Activated CD4-positive, alpha-beta memory T cell treated with anti-CD3 and anti-CD28 coated beads, Interleukin-2, amount 10 ng/mL, durations not matched to agents 7 days and 5 days (primary cell): Measurements from ENCODE around the gene ETS1. TPM values are rescaled to one million over a fixed set of nuclear protein-coding genes. Genes with fewer than 3 reads are reported as not detected.

Experiments used
- CTCF ChIA-PET: fragments of 350-600 bp; sonication (Branson Sonifier 250); formaldehyde crosslinking; loops from one replicate; lab custom pipeline; 2021; ENCODE audit warnings: antibody characterized with exemption, inconsistent platforms; lab: Charles Lee
- POLR2A ChIA-PET: fragments of 350-600 bp; sonication (Branson Sonifier 250); formaldehyde crosslinking; loops from one replicate; lab custom pipeline; 2021; ENCODE audit warnings: antibody characterized with exemption; lab: Charles Lee
- DNase-seq: peaks from one replicate; pipeline ENCODE4 v3.0.0-alpha.2; 2020
- H3K27ac Mint-ChIP-seq: one replicate; pipeline ENCODE4 v1.8.0; 2021; ENCODE audit warnings: mild to moderate bottlenecking, mixed read lengths
- H3K27me3 Mint-ChIP-seq: one replicate; pipeline ENCODE4 v1.8.0; 2021; ENCODE audit warnings: mixed read lengths
- H3K36me3 Mint-ChIP-seq: one replicate; pipeline ENCODE4 v1.8.0; 2021; ENCODE audit warnings: low read depth, mixed read lengths
- H3K4me1 Mint-ChIP-seq: one replicate; pipeline ENCODE4 v1.8.0; 2021; ENCODE audit warnings: mixed read lengths
- H3K4me3 Mint-ChIP-seq: one replicate; pipeline ENCODE4 v1.8.0; 2021; ENCODE audit warnings: mild to moderate bottlenecking, mixed read lengths
- H3K9me3 Mint-ChIP-seq: one replicate; pipeline ENCODE4 v1.8.0; 2021; ENCODE audit warnings: mixed read lengths
- total RNA-seq, 2 experiments: library from RNA; stranded (reverse); gene quantifications; one replicate each; pipeline ENCODE4 v1.2.3, GENCODE V29; 2021

ETS1 gene
- total RNA-seq, 2 experiments from 2014 or later = 572 to 584 TPM

DNA sequence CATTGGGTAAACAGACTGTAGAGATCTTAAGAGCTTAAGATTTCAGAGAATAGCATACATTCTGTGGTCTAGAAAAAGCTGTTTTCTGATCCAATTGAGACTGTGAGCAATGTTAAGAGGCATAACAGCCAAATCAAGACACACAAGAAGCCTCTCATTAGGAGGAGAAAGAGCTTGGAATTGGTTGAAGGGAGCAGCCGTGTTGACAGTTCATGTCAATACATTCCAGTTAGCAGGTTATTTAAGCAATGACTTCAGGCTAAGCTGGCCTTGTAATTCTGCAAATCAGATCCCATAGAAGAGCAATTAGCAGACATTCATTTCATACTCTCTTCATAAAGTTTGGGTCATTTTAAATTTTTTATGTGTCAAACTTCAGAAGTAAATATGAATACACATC lies 50.9 kb downstream of the ETS1 start:
- Mint-ChIP-seq H3K27ac (no peak overlapping the region), H3K4me1 (peaks cover 2% of the 10 kb centered on the region), H3K9me3 (peaks cover 2% of the 10 kb centered on the region), H3K4me3 (no peak overlapping the region), H3K27me3 (peaks cover 10% of the 10 kb centered on the region), H3K36me3 (peaks cover 10% of the 10 kb centered on the region)
- POLR2A ChIA-PET = interaction anchor here (1.9 kb wide), 2 partner anchors 10 to 13 kb away, joined by 5 to 8 read pairs; no protein-coding TSS in a partner anchor
- DNase-seq = no peak
- CTCF ChIA-PET = interaction anchor here (1.4 kb wide), 1 partner anchor 13 kb away, joined by 3 read pairs; no protein-coding TSS in a partner anchor

DNA sequence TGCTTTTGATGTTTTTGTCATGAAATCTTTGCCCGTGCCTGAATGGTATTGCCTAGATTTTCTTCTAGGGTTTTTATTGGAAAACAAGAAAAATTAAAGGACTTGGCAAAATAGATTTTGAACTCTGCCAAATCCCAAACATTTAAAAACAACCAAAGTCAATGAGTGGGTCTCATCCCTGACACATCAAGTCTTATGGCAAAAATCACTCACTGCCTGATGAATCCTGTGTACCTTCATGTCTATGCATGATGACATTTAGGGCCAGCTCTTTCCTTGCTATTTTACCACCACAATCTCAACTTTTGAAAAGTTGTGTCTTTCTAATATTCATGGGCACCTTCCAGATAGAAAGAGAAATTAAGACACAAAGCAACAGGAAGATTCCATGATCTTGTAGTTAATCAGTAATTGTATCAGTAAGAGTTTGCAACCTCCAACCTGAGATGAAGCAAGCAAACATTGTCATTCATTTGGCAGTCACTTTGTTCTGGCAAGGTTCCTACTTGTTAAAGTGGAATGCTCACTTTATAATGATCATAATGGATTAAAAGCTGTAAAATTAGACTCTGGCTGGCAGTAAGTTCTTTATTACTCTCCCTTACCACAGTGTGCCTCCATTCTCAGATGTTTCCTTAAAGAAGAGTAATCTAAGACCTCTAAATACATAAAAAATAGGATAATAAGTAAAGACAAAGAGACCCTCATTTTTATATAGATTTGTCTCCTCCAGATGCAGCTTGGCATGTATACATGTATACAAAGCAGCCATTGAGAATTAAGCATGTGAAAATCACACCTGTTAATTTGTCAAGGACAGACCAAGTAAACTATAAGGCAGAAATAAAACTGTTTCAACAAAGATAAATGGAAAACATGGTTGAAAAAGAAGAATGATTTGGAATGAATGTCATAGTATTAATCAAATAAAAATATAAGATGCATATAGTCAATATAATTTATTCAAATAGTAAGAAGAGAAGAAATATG lies 51.6 kb downstream of the ETS1 start:
- H3K27me3 Mint-ChIP-seq = peaks cover 10% of the 10 kb centered on the region
- no peak overlapping the region for H3K4me3 Mint-ChIP-seq
- ChIA-PET POLR2A (interaction anchor here (1.9 kb wide), 2 partner anchors 10 to 13 kb away, joined by 5 to 8 read pairs; no protein-coding TSS in a partner anchor), CTCF (no interaction called here)
- H3K36me3 Mint-ChIP-seq = peaks cover 10% of the 10 kb centered on the region
- no peak for DNase-seq
- H3K9me3 Mint-ChIP-seq = peaks cover 2% of the 10 kb centered on the region
- H3K4me1 Mint-ChIP-seq = peaks cover 2% of the 10 kb centered on the region
- H3K27ac Mint-ChIP-seq = no peak overlapping the region

DNA sequence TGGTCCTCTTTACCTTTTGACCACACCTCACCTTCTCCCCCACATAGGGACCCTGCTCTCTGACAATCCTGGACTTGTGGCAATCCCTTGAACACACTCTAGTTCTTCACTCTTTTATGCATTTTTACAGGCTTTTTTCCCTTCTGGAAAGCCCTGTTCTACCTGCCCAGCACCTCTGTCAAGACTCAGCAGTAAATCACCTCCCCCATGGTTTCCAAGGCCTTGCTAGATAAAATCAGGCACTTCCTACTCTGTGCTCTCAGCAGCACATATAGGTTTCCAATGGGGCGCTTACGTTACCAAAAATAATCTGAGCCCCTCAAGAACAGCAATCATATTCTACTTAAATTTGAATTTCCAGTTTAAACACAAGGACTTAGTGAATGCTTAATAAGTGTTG lies 53.9 kb downstream of the ETS1 start:
- Mint-ChIP-seq H3K27ac (no peak overlapping the region), H3K36me3 (peaks cover 10% of the 10 kb centered on the region), H3K4me1 (peaks cover 13% of the 10 kb centered on the region), H3K9me3 (peaks cover 4% of the 10 kb centered on the region), H3K4me3 (no peak overlapping the region), H3K27me3 (peaks cover 10% of the 10 kb centered on the region)
- CTCF ChIA-PET = no interaction called here
- no peak for DNase-seq
- POLR2A ChIA-PET = no interaction called here

DNA sequence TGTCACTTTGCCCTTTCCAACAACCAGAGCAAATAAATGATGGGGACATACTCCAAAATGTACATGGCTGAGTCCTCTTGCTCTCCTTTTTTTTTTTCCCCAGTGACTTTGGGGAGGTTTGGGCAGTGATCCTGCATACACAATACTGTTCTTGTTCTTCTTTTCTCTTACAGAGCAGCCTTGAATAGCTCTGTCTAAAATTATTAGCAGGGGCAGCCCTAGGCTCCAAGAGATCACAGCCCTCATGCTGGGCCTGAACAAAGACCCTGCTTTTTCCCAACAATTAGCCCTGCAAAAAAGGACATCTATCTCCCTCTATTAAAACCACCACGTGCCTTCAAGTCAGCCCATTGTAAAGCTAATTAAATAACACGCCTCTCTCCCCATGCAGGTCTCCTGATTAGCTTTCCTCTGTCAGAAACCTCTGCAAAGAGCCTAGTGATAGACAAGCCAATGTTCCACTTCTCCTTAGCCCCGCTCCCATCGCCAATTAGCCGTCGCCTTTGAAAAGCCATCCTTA lies 54.7 kb downstream of the ETS1 start:
- no peak overlapping the region for H3K4me3 Mint-ChIP-seq

DNA sequence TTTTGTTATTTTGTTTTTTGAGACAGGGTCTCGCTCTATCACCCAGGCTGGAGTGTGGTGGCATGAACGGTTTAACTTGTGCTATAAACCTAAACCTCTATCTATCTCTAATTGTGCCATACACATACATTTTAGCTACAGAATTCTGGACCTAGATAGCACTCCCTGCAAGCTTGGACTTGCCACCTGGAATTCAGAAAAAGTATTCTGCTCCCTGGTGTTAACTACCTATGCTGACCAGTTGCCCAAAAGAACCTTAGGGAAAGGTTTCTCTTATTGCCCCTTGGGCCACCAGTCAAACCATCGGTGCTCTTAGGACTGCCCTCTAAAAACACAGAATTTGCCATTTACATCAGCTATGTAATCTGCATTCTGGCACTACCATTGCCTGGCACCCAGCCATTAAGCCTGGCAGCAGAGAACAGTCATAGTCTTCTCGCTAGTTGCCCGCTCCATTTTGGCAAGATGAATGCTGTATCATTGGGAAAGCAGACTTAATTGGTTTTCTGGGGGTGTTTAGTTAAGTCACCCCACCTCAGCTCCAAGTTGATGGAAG lies 55.3 kb downstream of the ETS1 start:
- peaks cover 10% of the 10 kb centered on the region for H3K36me3 Mint-ChIP-seq
- ChIA-PET POLR2A (interaction anchor here (0.8 kb wide), 1 partner anchor 9 kb away, joined by 4 read pairs; no protein-coding TSS in a partner anchor), CTCF (no interaction called here)
- peaks cover 4% of the 10 kb centered on the region for H3K9me3 Mint-ChIP-seq
- H3K4me1 Mint-ChIP-seq = peaks cover 27% of the 10 kb centered on the region
- peaks cover 7% of the 10 kb centered on the region for H3K27me3 Mint-ChIP-seq
- DNase-seq = no peak
- no peak overlapping the region for H3K4me3 Mint-ChIP-seq
- no peak overlapping the region for H3K27ac Mint-ChIP-seq

More for the DNA sequence above, 54.7 kb downstream of the ETS1 start:
- Mint-ChIP-seq H3K9me3 (peaks cover 4% of the 10 kb centered on the region), H3K36me3 (peaks cover 10% of the 10 kb centered on the region), H3K4me1 (peaks cover 22% of the 10 kb centered on the region), H3K27ac (no peak overlapping the region), H3K27me3 (peaks cover 7% of the 10 kb centered on the region)
- no peak for DNase-seq
- CTCF ChIA-PET = no interaction called here
- POLR2A ChIA-PET = no interaction called here

DNA sequence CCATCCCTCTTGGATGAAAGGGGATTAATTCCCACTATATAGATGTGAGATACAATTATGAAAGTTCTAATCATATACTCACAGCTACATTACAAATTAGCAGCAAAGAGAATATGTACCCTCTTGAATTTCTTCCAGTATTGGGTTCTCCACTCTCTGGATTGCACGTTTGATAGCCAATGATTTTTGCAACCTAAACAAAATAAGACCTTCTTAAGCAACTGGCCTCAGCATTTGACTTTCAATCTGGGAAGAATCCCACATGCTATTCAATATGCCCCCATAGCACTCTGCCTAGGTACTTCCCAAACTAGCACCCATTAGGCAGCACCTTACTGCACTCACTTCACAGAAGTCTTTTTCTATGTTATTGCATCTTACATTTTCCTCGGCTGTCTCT lies 55.8 kb downstream of the ETS1 start:
- Mint-ChIP-seq H3K4me1 (peaks cover 32% of the 10 kb centered on the region), H3K4me3 (no peak overlapping the region), H3K27me3 (peaks cover 7% of the 10 kb centered on the region), H3K27ac (no peak overlapping the region), H3K36me3 (peaks cover 10% of the 10 kb centered on the region), H3K9me3 (peaks cover 4% of the 10 kb centered on the region)
- ChIA-PET CTCF (no interaction called here), POLR2A (interaction anchor here (0.8 kb wide), 1 partner anchor 8 kb away, joined by 4 read pairs; no protein-coding TSS in a partner anchor)
- no peak for DNase-seq

DNA sequence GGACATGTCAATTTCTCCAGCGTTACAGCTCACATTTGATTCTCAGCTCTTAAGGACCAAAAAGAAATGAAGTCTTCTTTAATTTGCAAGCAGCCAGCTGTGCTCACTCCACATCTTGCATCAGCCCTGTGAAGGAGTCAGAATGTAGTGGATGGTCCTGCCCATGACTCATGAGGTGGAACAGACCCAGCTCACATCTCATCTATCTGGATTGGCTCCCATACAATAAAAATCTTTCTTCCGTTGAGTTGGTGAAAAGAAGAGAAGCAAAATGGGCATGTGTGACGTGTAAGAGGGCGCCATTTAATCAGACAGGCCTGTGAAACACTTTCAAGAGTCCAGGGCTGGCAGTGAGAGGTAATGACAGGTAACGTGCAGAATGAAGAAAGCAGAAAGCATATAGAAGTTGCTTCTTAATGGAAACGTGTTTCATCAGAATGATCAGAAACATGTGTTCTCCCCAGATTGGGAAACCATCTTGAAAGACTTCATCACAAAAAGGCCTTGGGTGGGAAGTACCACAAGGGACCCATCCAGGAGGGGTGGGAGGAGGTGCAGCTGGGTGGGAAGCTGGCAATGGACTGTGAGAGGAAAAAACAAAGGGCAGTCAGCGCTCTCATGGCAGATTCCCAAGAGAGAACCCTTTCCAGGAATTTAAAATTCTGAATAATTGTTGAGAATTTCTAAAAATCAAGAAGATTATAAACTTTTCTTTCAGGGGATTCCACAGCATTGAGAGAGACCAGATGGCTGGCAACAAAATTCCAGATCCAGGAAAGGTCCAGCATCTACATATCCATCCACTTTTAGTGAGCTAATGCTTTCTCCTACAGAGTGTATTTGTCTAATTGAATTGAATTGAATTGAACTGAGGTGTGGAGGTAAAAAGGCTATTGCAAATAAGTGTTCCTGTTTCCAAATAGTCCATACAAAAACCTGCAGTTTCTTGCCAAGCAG lies 57.0 kb downstream of the ETS1 start:
- POLR2A ChIA-PET = no interaction called here
- H3K9me3 Mint-ChIP-seq = peaks cover 2% of the 10 kb centered on the region
- H3K4me3 Mint-ChIP-seq = no peak overlapping the region
- CTCF ChIA-PET = interaction anchor here (1.0 to 1.2 kb wide), 2 partner anchors 20 to 26 kb away, joined by 3 to 4 read pairs; no protein-coding TSS in a partner anchor
- DNase-seq = no peak
- peaks cover 7% of the 10 kb centered on the region for H3K36me3 Mint-ChIP-seq
- peaks cover 43% of the 10 kb centered on the region for H3K4me1 Mint-ChIP-seq
- no peak overlapping the region for H3K27ac Mint-ChIP-seq
- peaks cover under 1% of the 10 kb centered on the region for H3K27me3 Mint-ChIP-seq

DNA sequence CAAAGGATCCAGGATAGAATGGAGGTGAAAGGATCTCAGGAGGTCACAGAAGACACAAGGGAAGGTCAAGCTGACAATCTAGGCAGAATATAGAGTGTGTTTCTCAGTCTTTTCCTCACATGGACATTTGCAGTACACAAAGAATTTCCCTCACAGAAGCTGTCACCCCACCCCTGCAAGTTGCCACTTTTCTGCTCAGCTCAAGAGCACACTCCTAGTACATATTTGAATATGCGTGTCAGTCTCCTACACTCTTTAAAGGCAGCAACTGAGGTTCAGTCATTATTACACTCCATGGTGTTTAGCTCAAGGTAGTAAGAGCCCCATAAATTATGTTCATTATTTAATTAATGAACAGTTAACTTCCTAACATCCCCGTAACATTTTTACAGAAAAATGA lies 59.1 kb downstream of the ETS1 start:
- Mint-ChIP-seq H3K4me3 (no peak overlapping the region), H3K27ac (no peak overlapping the region), H3K9me3 (peaks cover 2% of the 10 kb centered on the region), H3K36me3 (no peaks in the 10 kb centered on the region), H3K27me3 (no peaks in the 10 kb centered on the region), H3K4me1 (peaks cover 60% of the 10 kb centered on the region)
- ChIA-PET CTCF (interaction anchor here (0.5 to 1.2 kb wide), 3 partner anchors 15 to 104 kb away, joined by 3 to 4 read pairs (median 4); no protein-coding TSS in a partner anchor), POLR2A (interaction anchor here (1.2 to 24.2 kb wide), 4 partner anchors 9 to 99 kb away, joined by 3 to 1016 read pairs (median 264); no protein-coding TSS in a partner anchor)
- DNase-seq = no peak

DNA sequence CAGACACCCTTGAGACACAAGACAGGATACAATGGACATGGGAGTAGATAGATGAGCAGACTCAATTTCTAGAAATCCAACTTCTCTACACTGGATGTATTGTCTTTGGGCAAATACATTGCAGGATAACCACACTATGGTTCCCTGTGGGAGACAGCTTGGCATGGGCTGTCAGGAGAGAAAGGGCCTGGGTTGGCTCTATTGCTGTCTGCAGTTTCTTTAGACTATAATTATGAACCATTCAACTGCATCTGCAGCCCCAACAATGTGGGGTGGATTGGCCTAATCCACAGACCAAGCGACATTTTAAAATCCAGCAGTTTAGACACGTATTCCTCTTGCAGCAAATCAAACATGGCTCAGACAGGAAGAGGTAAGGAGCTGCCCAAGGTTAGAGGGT lies 60.3 kb downstream of the ETS1 start:
- Mint-ChIP-seq H3K4me1 (peaks cover 65% of the 10 kb centered on the region), H3K27ac (peak overlapping the region; percentile 88), H3K4me3 (no peak overlapping the region), H3K36me3 (no peaks in the 10 kb centered on the region), H3K27me3 (no peaks in the 10 kb centered on the region), H3K9me3 (peaks cover 2% of the 10 kb centered on the region)
- ChIA-PET CTCF (interaction anchor here (1.0 to 4.4 kb wide), 6 partner anchors 22 to 355 kb away, joined by 3 to 37 read pairs (median 4); no protein-coding TSS in a partner anchor), POLR2A (interaction anchor here (1.9 to 31.4 kb wide), 11 partner anchors 10 to 236 kb away, joined by 8 to 1025 read pairs (median 83); partner anchors contain the start of gene FLI1)
- no peak for DNase-seq

DNA sequence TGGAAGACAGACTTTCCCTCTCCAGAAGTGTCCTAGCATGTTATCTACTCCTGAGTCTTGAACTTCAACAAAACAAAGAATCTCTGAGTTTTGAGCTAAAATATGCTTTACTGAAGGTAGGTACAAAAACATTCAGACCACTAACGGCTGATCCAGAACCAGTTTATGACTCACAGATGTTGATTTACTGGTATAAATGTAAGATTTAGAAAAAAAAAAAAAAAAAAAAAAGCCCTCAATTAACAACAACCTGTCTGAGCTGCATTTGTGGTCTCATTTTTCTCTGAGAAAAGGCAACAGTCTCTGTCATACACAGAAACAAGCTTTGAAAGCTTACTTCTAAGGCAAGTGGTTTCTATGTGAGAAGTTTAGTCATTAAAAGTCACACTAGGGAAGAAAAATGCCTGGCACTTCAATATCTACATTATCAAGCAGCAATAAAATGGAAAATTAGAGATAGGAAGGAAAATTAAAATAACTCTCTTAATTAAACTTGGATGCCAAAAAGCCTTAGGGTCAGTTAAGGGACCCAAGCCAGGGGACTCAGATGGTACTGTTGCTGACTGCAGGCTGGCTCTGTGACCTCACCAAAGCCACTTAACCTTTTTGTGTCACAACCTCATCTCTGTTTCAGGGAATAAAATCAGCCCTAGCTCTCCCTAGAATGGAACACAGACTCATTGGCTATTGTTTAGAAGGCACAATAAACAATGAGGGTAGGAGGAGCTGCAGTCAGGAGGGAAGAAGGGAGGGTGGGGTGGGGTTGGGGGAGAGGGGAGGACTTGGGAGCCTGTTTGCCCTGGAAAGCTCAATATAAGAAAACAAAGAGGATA lies 61.7 kb downstream of the ETS1 start:
- DNase-seq = no peak
- Mint-ChIP-seq H3K9me3 (peaks cover 2% of the 10 kb centered on the region), H3K36me3 (peaks cover 11% of the 10 kb centered on the region), H3K27ac (peak overlapping the region; percentile 88), H3K27me3 (no peaks in the 10 kb centered on the region), H3K4me3 (peak overlapping the region; percentile 70), H3K4me1 (peaks cover 65% of the 10 kb centered on the region)
- ChIA-PET POLR2A (interaction anchor here (0.6 to 31.4 kb wide), 35 partner anchors 11 to 487 kb away, joined by 3 to 1025 read pairs (median 7); partner anchors contain the start of gene FLI1), CTCF (interaction anchor here (0.7 to 4.4 kb wide), 17 partner anchors 11 to 368 kb away, joined by 3 to 37 read pairs (median 5); partner anchors contain the start of gene FLI1)

DNA sequence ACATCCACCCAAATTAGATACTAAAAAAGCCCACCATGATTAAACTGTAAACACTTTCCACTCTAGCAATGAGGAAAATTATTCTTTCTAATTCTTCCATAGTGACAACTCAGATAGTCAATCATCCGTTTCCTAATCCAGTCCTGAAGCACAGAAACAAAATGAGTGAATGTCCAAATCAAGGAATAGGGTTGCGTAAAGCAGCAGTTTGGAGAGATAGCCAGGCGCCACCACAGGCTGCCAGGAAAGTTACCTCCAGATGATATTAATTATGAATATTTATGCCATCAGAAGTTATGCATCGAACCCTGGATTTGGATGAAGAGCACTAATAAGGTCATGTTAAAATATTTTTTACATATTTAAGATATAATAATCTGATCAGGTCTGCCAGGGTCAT lies 63.2 kb downstream of the ETS1 start:
- CTCF ChIA-PET = interaction anchor here (3.7 to 4.4 kb wide), 3 partner anchors 101 to 235 kb away, joined by 27 to 37 read pairs (median 36); no protein-coding TSS in a partner anchor
- Mint-ChIP-seq H3K27ac (peak overlapping the region; percentile 88), H3K4me1 (peaks cover 58% of the 10 kb centered on the region), H3K4me3 (peak overlapping the region; percentile 97), H3K36me3 (peaks cover 25% of the 10 kb centered on the region), H3K27me3 (no peaks in the 10 kb centered on the region), H3K9me3 (no peaks in the 10 kb centered on the region)
- no peak for DNase-seq
- POLR2A ChIA-PET = interaction anchor here (0.9 to 31.4 kb wide), 13 partner anchors 17 to 484 kb away, joined by 3 to 1025 read pairs (median 83); partner anchors contain the start of gene FLI1
